ENCODE results near the gene NAV3. TPM values are rescaled to one million over a fixed set of nuclear protein-coding genes. Genes with fewer than 3 reads are reported as not detected.

NAV3 gene
- total RNA-seq, 1 donor from 2014 or later, result 17.0 TPM

- Histone ChIP-seq H3K4me3 (ENCODE audit: low read depth, low read length) (no peak overlapping the region), H3K27me3 (ENCODE audit: control insufficient read depth, insufficient read depth, low read length) (no peaks in the 10 kb centered on the region), H3K36me3 (ENCODE audit: control insufficient read depth, insufficient read depth, low read length) (no peaks in the 10 kb centered on the region)
- no peak for TF ChIP-seq CTCF (IDR thresholded peaks at IDR 0.05; ENCODE audit: insufficient read depth, low read length, poor library complexity, severe bottlenecking)
- DNase-seq (ENCODE audit: low read depth), result no peak
Observed at GRCh38 chr12:78002878-78003277, 172.2 kb downstream of the NAV3 start.

GRCh38 chr12:78004249-78005093 is 173.8 kb downstream of the NAV3 start:
- no peak overlapping the region for H3K4me3 ChIP-seq (ENCODE audit: low read depth, low read length)
- no peaks in the 10 kb centered on the region for H3K36me3 ChIP-seq (ENCODE audit: control insufficient read depth, insufficient read depth, low read length)
- H3K27me3 ChIP-seq (ENCODE audit: control insufficient read depth, insufficient read depth, low read length), result no peaks in the 10 kb centered on the region
- no peak for DNase-seq (ENCODE audit: low read depth)
- no peak for TF ChIP-seq CTCF (IDR thresholded peaks at IDR 0.05; ENCODE audit: insufficient read depth, low read length, poor library complexity, severe bottlenecking)

- TF ChIP-seq CTCF (IDR thresholded peaks at IDR 0.05; ENCODE audit: insufficient read depth, low read length, poor library complexity, severe bottlenecking), result no peak
- Histone ChIP-seq H3K36me3 (ENCODE audit: control insufficient read depth, insufficient read depth, low read length) (no peaks in the 10 kb centered on the region), H3K4me3 (ENCODE audit: low read depth, low read length) (no peak overlapping the region), H3K27me3 (ENCODE audit: control insufficient read depth, insufficient read depth, low read length) (no peaks in the 10 kb centered on the region)
- no peak for DNase-seq (ENCODE audit: low read depth)
Observed at GRCh38 chr12:78005094-78005492, 174.4 kb downstream of the NAV3 start.

- H3K36me3 ChIP-seq (ENCODE audit: control insufficient read depth, insufficient read depth, low read length), result no peaks in the 10 kb centered on the region
- H3K4me3 ChIP-seq (ENCODE audit: low read depth, low read length), result no peak overlapping the region
- no peak for TF ChIP-seq CTCF (IDR thresholded peaks at IDR 0.05; ENCODE audit: insufficient read depth, low read length, poor library complexity, severe bottlenecking)
- DNase-seq (ENCODE audit: low read depth), result no peak
- no peaks in the 10 kb centered on the region for H3K27me3 ChIP-seq (ENCODE audit: control insufficient read depth, insufficient read depth, low read length)
Observed at GRCh38 chr12:78007173-78007572, 176.5 kb downstream of the NAV3 start.

- no peak for TF ChIP-seq CTCF (IDR thresholded peaks at IDR 0.05; ENCODE audit: insufficient read depth, low read length, poor library complexity, severe bottlenecking)
- H3K36me3 ChIP-seq (ENCODE audit: control insufficient read depth, insufficient read depth, low read length), result no peaks in the 10 kb centered on the region
- DNase-seq (ENCODE audit: low read depth), result no peak
Observed at GRCh38 chr12:78009031-78009430, 178.3 kb downstream of the NAV3 start.

More at GRCh38 chr12:78009031-78009430, 178.3 kb downstream of the NAV3 start:
- Histone ChIP-seq H3K4me3 (ENCODE audit: low read depth, low read length) (no peak overlapping the region), H3K27me3 (ENCODE audit: control insufficient read depth, insufficient read depth, low read length) (no peaks in the 10 kb centered on the region)

All from kidney epithelial cell (primary cell).